ENCODE results near the gene VAC14.
A peak's percentile ranks its signal among the peaks of the same experiment; 100 is the strongest.
"Not testable (repeated sequence)": the region's sequence is repeated elsewhere in the genome, so short reads cannot be mapped to it uniquely, and the experiment has no call there.

VAC14 gene

DNA sequence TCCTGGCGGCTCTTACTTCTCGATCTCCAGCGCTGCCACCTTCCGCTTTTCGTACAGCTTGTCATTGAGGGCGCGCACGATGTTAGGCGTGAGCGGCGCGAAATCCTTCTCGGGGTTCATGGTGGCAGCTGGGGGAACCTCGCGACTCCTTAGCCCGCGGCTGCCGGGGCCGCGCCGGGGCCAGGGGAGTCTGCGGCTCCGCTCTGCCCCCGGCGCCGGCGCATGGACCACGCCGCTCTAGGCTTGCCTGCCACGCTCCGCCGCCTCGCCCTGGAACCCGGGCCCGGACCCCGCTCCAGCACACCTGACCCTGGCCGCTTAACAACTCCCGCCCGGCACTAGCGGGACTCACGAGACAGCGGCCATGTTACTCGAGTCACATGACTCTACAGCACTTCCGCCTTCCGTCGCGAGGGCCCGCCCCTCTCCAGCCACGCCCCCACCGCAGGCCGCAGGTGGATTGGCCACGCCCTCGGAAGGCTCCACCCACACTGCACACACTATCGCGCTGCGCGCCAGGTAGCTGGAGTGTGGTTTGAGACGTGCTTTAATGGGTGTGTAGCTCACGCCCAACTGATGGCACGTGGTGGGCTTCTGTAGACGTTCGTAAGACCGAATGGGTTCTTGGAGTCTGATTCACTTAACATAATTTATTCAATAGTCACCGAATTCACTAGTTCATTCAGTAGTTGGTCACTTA, at the start of gene VAC14:
Gene VAC14 (minus strand): TSS at position 378 of the 700 bp plus-strand sequence. CDS start 258 bp downstream, at position 120.
- Histone ChIP-seq H4K20me1 (ENCODE audit: insufficient read depth, low read length, poor library complexity, severe bottlenecking) (no peaks in the 10 kb centered on the region), H3K9me2 (replicated peaks; ENCODE audit: low read depth, low read length) (no peaks in the 10 kb centered on the region), H3K36me3 (ENCODE audit: insufficient read depth, low read length) (no peaks in the 10 kb centered on the region), H3K4me3 (ENCODE audit: low read length, poor library complexity, severe bottlenecking) (peak within 1 kb of the TSS; percentile 97), H3K4me1 (ENCODE audit: insufficient read depth, low read length, poor library complexity, severe bottlenecking) (peaks cover 26% of the 10 kb centered on the region), H3K9me3 (ENCODE audit: insufficient read depth, low read depth, low read length) (no peaks in the 10 kb centered on the region), H3K27me3 (ENCODE audit: insufficient read depth, low read length, poor library complexity, severe bottlenecking) (peaks cover 8% of the 10 kb centered on the region), H2AFZ (ENCODE audit: low read length) (peak within 1 kb of the TSS; percentile 97), H3F3A (ENCODE audit: low read depth) (no peaks in the 10 kb centered on the region), H3K79me2 (ENCODE audit: insufficient read depth, low read length) (peaks cover 32% of the 10 kb centered on the region), H3K4me2 (ENCODE audit: low read depth, low read length, poor library complexity, severe bottlenecking) (peak within 1 kb of the TSS; percentile 99), H3K9ac (ENCODE audit: low read depth, low read length, poor library complexity, severe bottlenecking) (peak within 1 kb of the TSS; percentile 85)
- TF ChIP-seq, protein P1, sequence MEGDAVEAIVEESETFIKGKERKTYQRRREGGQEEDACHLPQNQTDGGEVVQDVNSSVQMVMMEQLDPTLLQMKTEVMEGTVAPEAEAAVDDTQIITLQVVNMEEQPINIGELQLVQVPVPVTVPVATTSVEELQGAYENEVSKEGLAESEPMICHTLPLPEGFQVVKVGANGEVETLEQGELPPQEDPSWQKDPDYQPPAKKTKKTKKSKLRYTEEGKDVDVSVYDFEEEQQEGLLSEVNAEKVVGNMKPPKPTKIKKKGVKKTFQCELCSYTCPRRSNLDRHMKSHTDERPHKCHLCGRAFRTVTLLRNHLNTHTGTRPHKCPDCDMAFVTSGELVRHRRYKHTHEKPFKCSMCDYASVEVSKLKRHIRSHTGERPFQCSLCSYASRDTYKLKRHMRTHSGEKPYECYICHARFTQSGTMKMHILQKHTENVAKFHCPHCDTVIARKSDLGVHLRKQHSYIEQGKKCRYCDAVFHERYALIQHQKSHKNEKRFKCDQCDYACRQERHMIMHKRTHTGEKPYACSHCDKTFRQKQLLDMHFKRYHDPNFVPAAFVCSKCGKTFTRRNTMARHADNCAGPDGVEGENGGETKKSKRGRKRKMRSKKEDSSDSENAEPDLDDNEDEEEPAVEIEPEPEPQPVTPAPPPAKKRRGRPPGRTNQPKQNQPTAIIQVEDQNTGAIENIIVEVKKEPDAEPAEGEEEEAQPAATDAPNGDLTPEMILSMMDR (conservative IDR thresholded peaks at IDR 0.05; ENCODE audit: low read length): no peak
- no peak for TF ChIP-seq EZH2phosphoT487 (IDR thresholded peaks at IDR 0.05; ENCODE audit: borderline replicate concordance)

DNA sequence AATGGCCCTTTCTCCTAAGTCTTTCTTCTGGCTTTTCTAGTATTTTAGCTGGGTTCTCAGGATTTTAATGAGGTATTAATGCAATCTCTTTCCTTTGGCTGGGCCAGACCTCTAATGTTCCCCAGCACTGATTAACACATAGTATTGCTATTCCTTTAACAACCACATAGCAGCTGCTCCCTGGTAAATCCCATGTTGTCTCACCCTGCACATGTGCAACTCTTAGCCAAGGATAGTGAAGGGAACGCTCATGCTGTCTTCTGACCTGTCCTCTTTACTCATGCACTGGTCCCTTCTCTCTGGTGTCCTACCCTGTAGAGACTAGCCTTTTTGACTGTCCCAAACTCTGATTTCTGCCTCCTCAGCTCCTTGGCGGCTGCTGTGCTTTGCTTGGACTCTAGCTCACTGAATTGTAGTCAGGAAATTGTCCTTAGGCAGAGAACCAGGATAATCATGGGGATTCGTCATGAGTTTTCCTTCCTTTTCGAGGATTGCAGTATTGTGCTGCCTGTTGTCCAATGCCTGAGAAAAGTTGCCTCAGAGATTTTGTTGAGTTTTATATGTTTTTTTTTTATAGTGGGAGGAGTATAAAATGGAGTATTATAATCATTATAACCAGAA, 22.6 kb upstream of the VAC14 start:
- H3K79me2 ChIP-seq (ENCODE audit: insufficient read depth, low read length); H3K9me3 ChIP-seq (ENCODE audit: insufficient read depth, low read depth, low read length); H3K27me3 ChIP-seq (ENCODE audit: insufficient read depth, low read length, poor library complexity, severe bottlenecking); H3K4me3 ChIP-seq (ENCODE audit: low read length, poor library complexity, severe bottlenecking); H3K4me2 ChIP-seq (ENCODE audit: low read depth, low read length, poor library complexity, severe bottlenecking); H3F3A ChIP-seq (ENCODE audit: low read depth); H3K4me1 ChIP-seq (ENCODE audit: insufficient read depth, low read length, poor library complexity, severe bottlenecking); H2AFZ ChIP-seq (ENCODE audit: low read length); H3K36me3 ChIP-seq (ENCODE audit: insufficient read depth, low read length); H3K9ac ChIP-seq (ENCODE audit: low read depth, low read length, poor library complexity, severe bottlenecking); H4K20me1 ChIP-seq (ENCODE audit: insufficient read depth, low read length, poor library complexity, severe bottlenecking); H3K9me2 ChIP-seq (replicated peaks; ENCODE audit: low read depth, low read length): not testable (repeated sequence)

DNA sequence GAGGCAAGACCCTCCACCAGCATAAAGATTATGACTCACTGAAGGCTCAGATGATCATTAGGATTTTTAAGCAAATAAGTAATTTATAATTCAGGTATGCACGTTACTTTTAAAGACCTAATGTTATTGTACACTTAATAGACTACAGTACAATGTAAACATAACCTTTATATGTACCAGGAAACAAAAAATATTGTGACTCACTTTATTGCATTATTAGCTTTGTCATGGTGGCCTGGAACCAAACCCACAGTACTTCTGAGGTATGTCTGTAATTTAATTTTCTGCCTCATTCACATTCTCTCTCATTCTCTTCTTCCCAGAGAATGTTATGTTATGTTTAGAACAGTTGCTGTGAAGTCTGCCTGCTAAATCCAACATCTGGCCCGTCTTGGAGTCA, 21.8 kb upstream of the VAC14 start:
- H3K9me3 ChIP-seq (ENCODE audit: insufficient read depth, low read depth, low read length); H3K4me2 ChIP-seq (ENCODE audit: low read depth, low read length, poor library complexity, severe bottlenecking); H4K20me1 ChIP-seq (ENCODE audit: insufficient read depth, low read length, poor library complexity, severe bottlenecking): not testable (repeated sequence)

DNA sequence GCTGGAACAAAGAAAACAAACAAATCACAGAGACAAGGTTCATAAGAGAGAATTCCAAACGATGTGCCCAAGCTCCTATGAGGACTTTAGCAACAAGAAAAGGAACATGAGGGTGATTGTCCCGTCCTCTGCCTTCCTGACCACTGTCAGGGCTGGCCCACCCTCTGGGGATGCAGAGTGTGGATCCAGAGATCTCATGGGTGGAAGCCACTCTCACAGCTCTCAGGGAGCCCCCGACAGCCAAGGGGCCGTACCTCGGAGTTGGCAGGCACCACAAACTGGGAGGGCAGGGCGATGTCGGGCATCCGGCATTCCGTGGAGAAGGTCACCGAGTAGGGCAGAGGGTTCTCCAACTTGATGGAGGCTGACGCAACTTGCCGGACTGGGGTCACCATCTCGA, 17.1 kb upstream of the VAC14 start:
- not testable (repeated sequence) for H3K4me1 ChIP-seq (ENCODE audit: insufficient read depth, low read length, poor library complexity, severe bottlenecking); H3K36me3 ChIP-seq (ENCODE audit: insufficient read depth, low read length); H3K9me2 ChIP-seq (replicated peaks; ENCODE audit: low read depth, low read length); H3K4me2 ChIP-seq (ENCODE audit: low read depth, low read length, poor library complexity, severe bottlenecking); H4K20me1 ChIP-seq (ENCODE audit: insufficient read depth, low read length, poor library complexity, severe bottlenecking); H3K9me3 ChIP-seq (ENCODE audit: insufficient read depth, low read depth, low read length); H3K4me3 ChIP-seq (ENCODE audit: low read length, poor library complexity, severe bottlenecking); H3K27me3 ChIP-seq (ENCODE audit: insufficient read depth, low read length, poor library complexity, severe bottlenecking); H3F3A ChIP-seq (ENCODE audit: low read depth); H3K9ac ChIP-seq (ENCODE audit: low read depth, low read length, poor library complexity, severe bottlenecking); H2AFZ ChIP-seq (ENCODE audit: low read length); H3K79me2 ChIP-seq (ENCODE audit: insufficient read depth, low read length)

More for the DNA sequence above, 21.8 kb upstream of the VAC14 start:
- H3K9me2 ChIP-seq (replicated peaks; ENCODE audit: low read depth, low read length); H3K36me3 ChIP-seq (ENCODE audit: insufficient read depth, low read length); H3F3A ChIP-seq (ENCODE audit: low read depth); H3K27me3 ChIP-seq (ENCODE audit: insufficient read depth, low read length, poor library complexity, severe bottlenecking); H2AFZ ChIP-seq (ENCODE audit: low read length); H3K9ac ChIP-seq (ENCODE audit: low read depth, low read length, poor library complexity, severe bottlenecking); H3K4me3 ChIP-seq (ENCODE audit: low read length, poor library complexity, severe bottlenecking); H3K79me2 ChIP-seq (ENCODE audit: insufficient read depth, low read length); H3K4me1 ChIP-seq (ENCODE audit: insufficient read depth, low read length, poor library complexity, severe bottlenecking): not testable (repeated sequence)
